Activated naive CD4-positive, alpha-beta T cell treated with anti-CD3 and anti-CD28 coated beads for 36 hours (primary cell): ENCODE data around the gene ACTN4. TPM values are rescaled to one million over a fixed set of nuclear protein-coding genes. Genes with fewer than 3 reads are reported as not detected.

Experiments used
- CTCF ChIA-PET: fragments of 350-600 bp; sonication (Branson Sonifier 250); formaldehyde crosslinking; loops from one replicate; lab custom pipeline; 2021; ENCODE audit warnings: antibody characterized with exemption; lab: Charles Lee
- DNase-seq: peaks from one replicate; pipeline ENCODE4 v3.0.0-alpha.2; 2020
- H3K27ac Mint-ChIP-seq: one replicate; pipeline ENCODE4 v1.8.0; 2021; ENCODE audit warnings: mild to moderate bottlenecking, mixed read lengths
- H3K27me3 Mint-ChIP-seq: one replicate; pipeline ENCODE4 v1.8.0; 2021; ENCODE audit warnings: low read depth, mixed read lengths
- H3K36me3 Mint-ChIP-seq: one replicate; pipeline ENCODE4 v1.8.0; 2021; ENCODE audit warnings: low read depth, mixed read lengths
- H3K4me1 Mint-ChIP-seq: one replicate; pipeline ENCODE4 v1.8.0; 2021; ENCODE audit warnings: low read depth, mixed read lengths
- H3K4me3 Mint-ChIP-seq: one replicate; pipeline ENCODE4 v1.8.0; 2021; ENCODE audit warnings: mild to moderate bottlenecking, moderate library complexity, mixed read lengths
- H3K9me3 Mint-ChIP-seq: one replicate; pipeline ENCODE4 v1.8.0; 2021; ENCODE audit warnings: mixed read lengths
- intact Hi-C: fragments of 100-400 bp; cut with micrococcal nuclease; formaldehyde crosslinking; loops from one replicate; pipeline ENCODE4 v1.15.1; 2023
- total RNA-seq, 2 experiments: library from RNA; stranded (reverse); gene quantifications; one replicate each; pipeline ENCODE4 v1.2.3, GENCODE V29; 2021

Gene ACTN4
- total RNA-seq, 2 experiments from 2014 or later, result 117 to 119 TPM

- Mint-ChIP-seq H3K27ac (no peak overlapping the region), H3K9me3 (no peaks in the 10 kb centered on the region)
Observed at GRCh38 chr19:38729653-38730469, 82.4 kb downstream of the ACTN4 start.

GRCh38 chr19:38730470-38730730, 83.0 kb downstream of the ACTN4 start:
- Mint-ChIP-seq H3K27me3 (no peaks in the 10 kb centered on the region), H3K4me3 (no peak overlapping the region), H3K9me3 (no peaks in the 10 kb centered on the region), H3K36me3 (peaks cover 3% of the 10 kb centered on the region), H3K4me1 (peaks cover 15% of the 10 kb centered on the region), H3K27ac (no peak overlapping the region)
- CTCF ChIA-PET, result interaction anchor here (0.9 to 1.0 kb wide), 2 partner anchors 9 to 111 kb away, joined by 3 to 9 read pairs; no protein-coding TSS in a partner anchor
- intact Hi-C loops, result no loop called here
- no peak for DNase-seq

More at GRCh38 chr19:38729653-38730469, 82.4 kb downstream of the ACTN4 start:
- CTCF ChIA-PET, result interaction anchor here (1.0 kb wide), 1 partner anchor 111 kb away, joined by 3 read pairs; no protein-coding TSS in a partner anchor
- DNase-seq, result peak; percentile 87
- intact Hi-C loops, result loop anchor here (1.0 kb wide), 2 partner anchors 108 to 200 kb away; partner anchors contain the start of genes MRPS12 and SARS2
- Mint-ChIP-seq H3K36me3 (peaks cover 3% of the 10 kb centered on the region), H3K4me1 (peaks cover 9% of the 10 kb centered on the region), H3K4me3 (no peak overlapping the region), H3K27me3 (no peaks in the 10 kb centered on the region)

GRCh38 chr19:38730731-38731589, 83.5 kb downstream of the ACTN4 start:
- H3K4me1 Mint-ChIP-seq, result peaks cover 15% of the 10 kb centered on the region
- H3K9me3 Mint-ChIP-seq, result no peaks in the 10 kb centered on the region
- DNase-seq, result no peak
- H3K27me3 Mint-ChIP-seq, result no peaks in the 10 kb centered on the region
- intact Hi-C loops, result no loop called here
- CTCF ChIA-PET, result interaction anchor here (0.9 to 1.0 kb wide), 2 partner anchors 8 to 110 kb away, joined by 3 to 9 read pairs; no protein-coding TSS in a partner anchor
- H3K4me3 Mint-ChIP-seq, result no peak overlapping the region
- peaks cover 3% of the 10 kb centered on the region for H3K36me3 Mint-ChIP-seq
- H3K27ac Mint-ChIP-seq, result no peak overlapping the region

GRCh38 chr19:38731654-38732301, 84.3 kb downstream of the ACTN4 start:
- Mint-ChIP-seq H3K4me3 (no peak overlapping the region), H3K4me1 (peaks cover 19% of the 10 kb centered on the region), H3K27me3 (no peaks in the 10 kb centered on the region), H3K36me3 (peaks cover 2% of the 10 kb centered on the region), H3K9me3 (no peaks in the 10 kb centered on the region), H3K27ac (peak overlapping the region; percentile 1)
- CTCF ChIA-PET, result interaction anchor here (1.1 kb wide), 1 partner anchor 156 kb away, joined by 3 read pairs; no protein-coding TSS in a partner anchor
- intact Hi-C loops, result no loop called here
- no peak for DNase-seq

- no peak for DNase-seq
- Mint-ChIP-seq H3K36me3 (peaks cover 2% of the 10 kb centered on the region), H3K4me1 (peaks cover 22% of the 10 kb centered on the region), H3K27ac (no peak overlapping the region), H3K9me3 (no peaks in the 10 kb centered on the region), H3K27me3 (peaks cover 2% of the 10 kb centered on the region), H3K4me3 (no peak overlapping the region)
- intact Hi-C loops, result no loop called here
- CTCF ChIA-PET, result interaction anchor here (0.8 to 1.0 kb wide), 2 partner anchors 77 to 196 kb away, joined by 3 read pairs; no protein-coding TSS in a partner anchor
Observed at GRCh38 chr19:38733241-38733492, 85.7 kb downstream of the ACTN4 start.

GRCh38 chr19:38733493-38734175, 86.2 kb downstream of the ACTN4 start:
- no peaks in the 10 kb centered on the region for H3K9me3 Mint-ChIP-seq
- CTCF ChIA-PET, result interaction anchor here (0.8 to 1.0 kb wide), 2 partner anchors 77 to 196 kb away, joined by 3 read pairs; no protein-coding TSS in a partner anchor
- no peak overlapping the region for H3K4me3 Mint-ChIP-seq
- H3K4me1 Mint-ChIP-seq, result peaks cover 24% of the 10 kb centered on the region
- intact Hi-C loops, result no loop called here
- peaks cover 2% of the 10 kb centered on the region for H3K36me3 Mint-ChIP-seq
- H3K27me3 Mint-ChIP-seq, result peaks cover 2% of the 10 kb centered on the region
- H3K27ac Mint-ChIP-seq, result no peak overlapping the region
- no peak for DNase-seq

- Mint-ChIP-seq H3K27ac (no peak overlapping the region), H3K4me1 (peaks cover 25% of the 10 kb centered on the region), H3K27me3 (peaks cover 2% of the 10 kb centered on the region), H3K9me3 (no peaks in the 10 kb centered on the region), H3K36me3 (peaks cover 2% of the 10 kb centered on the region), H3K4me3 (no peak overlapping the region)
- CTCF ChIA-PET, result interaction anchor here (1.5 kb wide), 1 partner anchor 196 kb away, joined by 3 read pairs; the partner anchor contains the start of genes MRPS12 and SARS2
- DNase-seq, result no peak
- intact Hi-C loops, result no loop called here
Observed at GRCh38 chr19:38734176-38734425, 86.7 kb downstream of the ACTN4 start.

GRCh38 chr19:38734426-38735256, 87.2 kb downstream of the ACTN4 start:
- H3K4me1 Mint-ChIP-seq, result peaks cover 23% of the 10 kb centered on the region
- no peak overlapping the region for H3K27ac Mint-ChIP-seq
- no peaks in the 10 kb centered on the region for H3K36me3 Mint-ChIP-seq
- no peaks in the 10 kb centered on the region for H3K9me3 Mint-ChIP-seq
- DNase-seq, result peak; percentile 34
- CTCF ChIA-PET, result interaction anchor here (0.6 to 1.5 kb wide), 4 partner anchors 153 to 522 kb away, joined by 3 read pairs; partner anchors contain the start of genes MRPS12 and SARS2
- H3K27me3 Mint-ChIP-seq, result peaks cover 2% of the 10 kb centered on the region
- H3K4me3 Mint-ChIP-seq, result peak overlapping the region; percentile 38
- intact Hi-C loops, result no loop called here

- Mint-ChIP-seq H3K27me3 (peaks cover 2% of the 10 kb centered on the region), H3K4me1 (peaks cover 22% of the 10 kb centered on the region), H3K27ac (no peak overlapping the region), H3K9me3 (no peaks in the 10 kb centered on the region), H3K36me3 (no peaks in the 10 kb centered on the region), H3K4me3 (peak overlapping the region; percentile 38)
- intact Hi-C loops, result no loop called here
- no peak for DNase-seq
- CTCF ChIA-PET, result interaction anchor here (0.9 to 1.5 kb wide), 3 partner anchors 153 to 195 kb away, joined by 3 read pairs; partner anchors contain the start of genes MRPS12 and SARS2
Observed at GRCh38 chr19:38735257-38735686, 87.8 kb downstream of the ACTN4 start.

- Mint-ChIP-seq H3K9me3 (no peaks in the 10 kb centered on the region), H3K36me3 (no peaks in the 10 kb centered on the region), H3K4me1 (peaks cover 22% of the 10 kb centered on the region), H3K27ac (no peak overlapping the region), H3K27me3 (peaks cover 2% of the 10 kb centered on the region), H3K4me3 (peak overlapping the region; percentile 34)
- CTCF ChIA-PET, result no interaction called here
- intact Hi-C loops, result no loop called here
- DNase-seq, result peak; percentile 65
Observed at GRCh38 chr19:38736036-38736412, 88.6 kb downstream of the ACTN4 start.
